ENCODE measurements around the gene TMEM184B.

TMEM184B gene

GRCh38 chr22:38218661-38219622 lies 53.9 kb downstream of the TMEM184B start:
- DNase-seq (ENCODE audit: low read depth, low spot score), result peak; percentile 94
- in situ Hi-C loops (cut with HindIII; ENCODE audit: low sequenced_read_pairs), result no loop called here
- no peak overlapping the region for H3K4me3 ChIP-seq (ENCODE audit: low read depth, low read length)
- TF ChIP-seq, protein P1, sequence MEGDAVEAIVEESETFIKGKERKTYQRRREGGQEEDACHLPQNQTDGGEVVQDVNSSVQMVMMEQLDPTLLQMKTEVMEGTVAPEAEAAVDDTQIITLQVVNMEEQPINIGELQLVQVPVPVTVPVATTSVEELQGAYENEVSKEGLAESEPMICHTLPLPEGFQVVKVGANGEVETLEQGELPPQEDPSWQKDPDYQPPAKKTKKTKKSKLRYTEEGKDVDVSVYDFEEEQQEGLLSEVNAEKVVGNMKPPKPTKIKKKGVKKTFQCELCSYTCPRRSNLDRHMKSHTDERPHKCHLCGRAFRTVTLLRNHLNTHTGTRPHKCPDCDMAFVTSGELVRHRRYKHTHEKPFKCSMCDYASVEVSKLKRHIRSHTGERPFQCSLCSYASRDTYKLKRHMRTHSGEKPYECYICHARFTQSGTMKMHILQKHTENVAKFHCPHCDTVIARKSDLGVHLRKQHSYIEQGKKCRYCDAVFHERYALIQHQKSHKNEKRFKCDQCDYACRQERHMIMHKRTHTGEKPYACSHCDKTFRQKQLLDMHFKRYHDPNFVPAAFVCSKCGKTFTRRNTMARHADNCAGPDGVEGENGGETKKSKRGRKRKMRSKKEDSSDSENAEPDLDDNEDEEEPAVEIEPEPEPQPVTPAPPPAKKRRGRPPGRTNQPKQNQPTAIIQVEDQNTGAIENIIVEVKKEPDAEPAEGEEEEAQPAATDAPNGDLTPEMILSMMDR (IDR thresholded peaks at IDR 0.05; ENCODE audit: low read depth, low read length), result no peak

- in situ Hi-C loops (cut with HindIII; ENCODE audit: low sequenced_read_pairs), result no loop called here
- no peak for DNase-seq (ENCODE audit: low read depth, low spot score)
- TF ChIP-seq, protein P1 (IDR thresholded peaks at IDR 0.05; ENCODE audit: low read depth, low read length), result no peak
- no peak overlapping the region for H3K4me3 ChIP-seq (ENCODE audit: low read depth, low read length)
These were observed 57.4 kb downstream of the TMEM184B start for GRCh38 chr22:38215156-38216038.

- H3K4me3 ChIP-seq (ENCODE audit: low read depth, low read length), result peak overlapping the region; percentile 15
- in situ Hi-C loops (cut with HindIII; ENCODE audit: low sequenced_read_pairs), result no loop called here
- peak; percentile 71 for DNase-seq (ENCODE audit: low read depth, low spot score)
- TF ChIP-seq, protein P1 (IDR thresholded peaks at IDR 0.05; ENCODE audit: low read depth, low read length), result peak; percentile 25
These were observed 58.3 kb downstream of the TMEM184B start for GRCh38 chr22:38214302-38215056.

GRCh38 chr22:38213990-38214301 lies 58.9 kb downstream of the TMEM184B start:
- no peak overlapping the region for H3K4me3 ChIP-seq (ENCODE audit: low read depth, low read length)
- TF ChIP-seq, protein P1 (IDR thresholded peaks at IDR 0.05; ENCODE audit: low read depth, low read length), result no peak
- no peak for DNase-seq (ENCODE audit: low read depth, low spot score)
- in situ Hi-C loops (cut with HindIII; ENCODE audit: low sequenced_read_pairs), result no loop called here

GRCh38 chr22:38213319-38213989 lies 59.4 kb downstream of the TMEM184B start:
- in situ Hi-C loops (cut with HindIII; ENCODE audit: low sequenced_read_pairs), result no loop called here
- no peak for DNase-seq (ENCODE audit: low read depth, low spot score)
- no peak overlapping the region for H3K4me3 ChIP-seq (ENCODE audit: low read depth, low read length)
- TF ChIP-seq, protein P1 (IDR thresholded peaks at IDR 0.05; ENCODE audit: low read depth, low read length), result no peak

Data from astrocyte of the spinal cord (primary cell).